Prostate gland (tissue), 2 donors: ENCODE results near the gene IGFBP2. TPM values are rescaled to one million over a fixed set of nuclear protein-coding genes. Genes with fewer than 3 reads are reported as not detected.

ENCODE experiments used
- DNase-seq: peaks from one replicate; pipeline ENCODE4 v3.0.0-alpha.2; 2019; ENCODE audit warnings: low spot score
- H3K27ac ChIP-seq, 2 donors: fragments of 200-600 bp; sonication (generic); 2 replicates each; pipeline ENCODE4 v1.5.1; 2017 to 2019
- H3K27me3 ChIP-seq: fragments of 200-600 bp; sonication (generic); replicated peaks from 2 replicates; pipeline ENCODE4 v1.5.1; 2019; ENCODE audit not compliant: insufficient read depth
- H3K36me3 ChIP-seq, 2 donors: fragments of 200-600 bp; sonication (generic); 1 replicate in 1 of 2; 2 replicates in 1 of 2; pipeline versions ENCODE4 v1.5.1 to v1.8.1; 2017 to 2019
- H3K4me1 ChIP-seq: fragments of 200-600 bp; sonication (generic); replicated peaks from 2 replicates; pipeline ENCODE4 v1.5.1; 2019
- H3K4me3 ChIP-seq, 2 donors: fragments of 200-600 bp; sonication (generic); 2 replicates each; pipeline ENCODE4 v1.5.1; 2017 to 2019
- H3K9me3 ChIP-seq: fragments of 200-600 bp; sonication (generic); 2 replicates; pipeline ENCODE4 v1.5.1; 2017
- POLR2A ChIP-seq: fragments of 450-650 bp; IDR thresholded peaks from one replicate; pipeline ENCODE4 v1.6.1; 2016; ENCODE audit warnings: antibody characterized with exemption, mild to moderate bottlenecking
- POLR2AphosphoS5 ChIP-seq: sonication (generic); formaldehyde crosslinking; IDR thresholded peaks from one replicate; pipeline ENCODE4 v1.6.1; 2017; ENCODE audit warnings: antibody characterized with exemption
- WGBS: methylation state at CpG from one replicate; pipeline ENCODE4 v1.1.5; 2018; 5-methylcytosine and 5-hydroxymethylcytosine counted together
- intact Hi-C: fragments of 100-400 bp; cut with DNase I; formaldehyde crosslinking; loops from one replicate; pipeline ENCODE4 v1.14.2; 2022
- total RNA-seq, 2 donors: library from RNA; depleted of rRNA; stranded (reverse); fragments of >200 nt; gene quantifications; one replicate each; pipeline ENCODE4 v1.1.0, GENCODE V29; 2016
- TF ChIP-seq, protein P1 (sequence below), 4 experiments: fragments of 200-600 bp in 2 of 4; fragments of 450-650 bp in 2 of 4; sonication (generic) in 2 of 4; IDR thresholded peaks; 1 replicate in 3 of 4; 2 replicates in 1 of 4; pipeline ENCODE4 v1.5.1; 2016 to 2019; ENCODE audit warnings: antibody characterized with exemption in 4 of 4, mild to moderate bottlenecking in 2 of 4, moderate library complexity in 2 of 4

Gene IGFBP2
- total RNA-seq, 2 donors from 2014 or later = 152 to 250 TPM

DNA sequence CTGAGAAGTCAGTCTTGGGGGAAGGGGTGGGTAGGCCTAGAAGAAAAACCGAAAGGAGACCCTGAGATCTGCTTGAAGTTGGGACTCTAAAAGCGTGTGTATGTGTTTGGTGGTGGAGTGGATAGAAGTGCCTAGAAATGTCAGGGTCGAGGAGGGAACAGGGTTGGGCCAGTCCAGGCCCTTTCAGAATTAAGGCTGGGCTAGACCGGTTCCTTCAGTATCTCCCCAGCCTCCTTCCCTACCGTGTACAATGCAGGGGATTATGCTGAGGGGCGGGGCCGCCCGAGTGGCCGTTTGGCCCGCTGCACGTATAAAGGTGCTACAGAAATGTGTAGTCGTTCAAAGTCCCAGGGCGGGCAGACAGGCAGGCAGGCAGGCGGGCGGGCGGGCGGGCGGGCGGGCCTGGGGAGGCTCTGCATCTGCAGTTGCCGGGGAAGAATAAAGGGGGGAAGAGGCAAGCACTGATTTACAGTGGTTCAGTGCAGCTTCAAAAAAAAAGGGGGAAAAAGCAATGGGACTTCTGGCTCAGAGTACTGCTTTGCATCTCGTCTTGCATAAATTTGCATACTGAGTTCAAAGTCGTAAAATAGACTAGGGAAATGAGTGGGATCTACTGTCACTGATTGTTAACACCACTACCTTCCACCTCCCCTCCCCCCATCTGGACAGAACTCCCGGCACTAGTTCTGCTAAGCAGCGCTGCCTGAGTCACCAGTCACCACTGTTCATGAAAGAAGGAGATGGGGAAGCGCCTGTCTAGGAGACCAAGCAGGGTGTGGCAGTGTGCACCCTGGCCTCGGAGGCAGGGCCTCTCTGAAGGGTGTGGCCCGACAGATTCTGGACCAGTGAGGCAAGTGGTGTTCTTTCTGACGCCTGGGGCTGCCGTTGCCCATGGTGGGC lies 3.6 kb downstream of the IGFBP2 start:
- no peaks in the 10 kb centered on the region for H3K36me3 ChIP-seq
- peak overlapping the region; percentile 16 to 61 for H3K27ac ChIP-seq
- no peaks in the 10 kb centered on the region for H3K4me1 ChIP-seq
- no peaks in the 10 kb centered on the region for H3K27me3 ChIP-seq
- H3K4me3 ChIP-seq = peak overlapping the region in 1 of 2 donors; percentile 60
- intact Hi-C loops = no loop called here
- H3K9me3 ChIP-seq = no peaks in the 10 kb centered on the region
- DNase-seq = peak; percentile 52
- WGBS = 22% methylated on average over 29 of the region's 29 CpGs
- TF ChIP-seq, protein P1, sequence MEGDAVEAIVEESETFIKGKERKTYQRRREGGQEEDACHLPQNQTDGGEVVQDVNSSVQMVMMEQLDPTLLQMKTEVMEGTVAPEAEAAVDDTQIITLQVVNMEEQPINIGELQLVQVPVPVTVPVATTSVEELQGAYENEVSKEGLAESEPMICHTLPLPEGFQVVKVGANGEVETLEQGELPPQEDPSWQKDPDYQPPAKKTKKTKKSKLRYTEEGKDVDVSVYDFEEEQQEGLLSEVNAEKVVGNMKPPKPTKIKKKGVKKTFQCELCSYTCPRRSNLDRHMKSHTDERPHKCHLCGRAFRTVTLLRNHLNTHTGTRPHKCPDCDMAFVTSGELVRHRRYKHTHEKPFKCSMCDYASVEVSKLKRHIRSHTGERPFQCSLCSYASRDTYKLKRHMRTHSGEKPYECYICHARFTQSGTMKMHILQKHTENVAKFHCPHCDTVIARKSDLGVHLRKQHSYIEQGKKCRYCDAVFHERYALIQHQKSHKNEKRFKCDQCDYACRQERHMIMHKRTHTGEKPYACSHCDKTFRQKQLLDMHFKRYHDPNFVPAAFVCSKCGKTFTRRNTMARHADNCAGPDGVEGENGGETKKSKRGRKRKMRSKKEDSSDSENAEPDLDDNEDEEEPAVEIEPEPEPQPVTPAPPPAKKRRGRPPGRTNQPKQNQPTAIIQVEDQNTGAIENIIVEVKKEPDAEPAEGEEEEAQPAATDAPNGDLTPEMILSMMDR (IDR thresholded peaks at IDR 0.05) = no peak
- peak; percentile 44 for TF ChIP-seq POLR2A
- peak; percentile 29 for TF ChIP-seq POLR2AphosphoS5

GRCh38 chr2:216637472-216637871 lies 4.3 kb downstream of the IGFBP2 start:
- Histone ChIP-seq H3K36me3 (no peaks in the 10 kb centered on the region), H3K4me3 (no peak overlapping the region), H3K4me1 (no peaks in the 10 kb centered on the region), H3K27me3 (no peaks in the 10 kb centered on the region), H3K27ac (peak overlapping the region in 1 of 2 donors; percentile 16), H3K9me3 (no peaks in the 10 kb centered on the region)
- 49% methylated on average over 3 of the region's 3 CpGs for WGBS
- intact Hi-C loops = no loop called here
- TF ChIP-seq POLR2A = no peak
- TF ChIP-seq, protein P1 (IDR thresholded peaks at IDR 0.05) = no peak
- TF ChIP-seq POLR2AphosphoS5 = no peak
- no peak for DNase-seq

DNA sequence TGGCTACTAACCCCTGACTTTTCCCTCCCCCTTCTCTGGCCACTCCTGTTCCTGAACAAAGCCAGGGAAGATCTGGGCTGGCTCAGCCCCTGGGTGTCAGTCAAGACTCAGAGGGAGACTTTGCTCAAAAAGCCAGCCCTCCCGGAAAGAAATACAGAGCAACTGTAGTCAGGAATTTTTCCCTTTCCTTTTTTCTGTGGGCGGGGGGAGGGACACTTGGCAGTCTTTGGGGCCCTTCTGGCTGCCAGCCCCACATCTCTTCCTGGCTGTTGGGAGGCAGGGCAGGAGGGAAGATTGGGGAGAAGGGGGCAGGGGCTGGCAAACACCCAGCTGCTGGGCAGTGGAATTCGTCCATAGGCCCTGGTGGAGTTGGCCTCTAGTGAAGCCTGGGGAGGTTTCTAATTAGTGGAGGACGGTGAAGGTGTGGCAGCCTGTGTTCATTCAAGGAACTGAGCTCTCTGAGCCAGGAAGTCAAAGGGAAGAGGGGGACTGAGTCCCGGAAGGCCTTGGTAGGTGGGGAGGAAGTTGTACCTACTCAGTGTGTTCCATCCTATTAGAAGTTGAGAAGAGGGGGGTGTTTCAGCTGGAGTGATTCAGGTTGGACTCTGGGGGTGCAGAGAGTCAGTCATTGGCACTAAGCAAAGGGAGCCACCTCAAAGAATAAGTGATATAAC lies 10.9 kb downstream of the IGFBP2 start:
- Histone ChIP-seq H3K27ac (peak overlapping the region in 1 of 2 donors; percentile 3), H3K4me1 (no peaks in the 10 kb centered on the region)

GRCh38 chr2:216644842-216645635 lies 11.8 kb downstream of the IGFBP2 start:
- H3K4me3 ChIP-seq = no peak overlapping the region
- no peak for DNase-seq
- H3K9me3 ChIP-seq = no peaks in the 10 kb centered on the region
- H3K4me1 ChIP-seq = no peaks in the 10 kb centered on the region
- intact Hi-C loops = no loop called here
- no peak for TF ChIP-seq POLR2A
- TF ChIP-seq, protein P1 (IDR thresholded peaks at IDR 0.05) = no peak
- no peak for TF ChIP-seq POLR2AphosphoS5
- WGBS = 62% methylated on average over 4 of the region's 4 CpGs
- no peaks in the 10 kb centered on the region for H3K36me3 ChIP-seq
- H3K27me3 ChIP-seq = no peaks in the 10 kb centered on the region
- H3K27ac ChIP-seq = peak overlapping the region in 1 of 2 donors; percentile 3

More for the DNA sequence above, 10.9 kb downstream of the IGFBP2 start:
- H3K27me3 ChIP-seq = no peaks in the 10 kb centered on the region
- no peaks in the 10 kb centered on the region for H3K9me3 ChIP-seq
- H3K36me3 ChIP-seq = no peaks in the 10 kb centered on the region
- no peak for DNase-seq
- 23% methylated on average over 5 of the region's 5 CpGs for WGBS
- intact Hi-C loops = no loop called here
- no peak overlapping the region for H3K4me3 ChIP-seq
- TF ChIP-seq POLR2A (no peak), POLR2AphosphoS5 (no peak)
- TF ChIP-seq, protein P1 (IDR thresholded peaks at IDR 0.05) = no peak
